GM12891 (cell line): ENCODE data around the gene DYNC1H1.

Experiments
- DNase-seq: peaks from one replicate; pipeline ENCODE4 v3.0.0; 2011; ENCODE audit warnings: low spot score; ENCODE audit not compliant: insufficient read length
- FAIRE-seq: peaks from 2 replicates; lab custom pipeline; 2011; peaks lifted over from hg19 to GRCh38; lab: Jason Lieb, UNC
- PAX5 ChIP-seq: IDR thresholded peaks from 2 replicates; pipeline ENCODE4 v1.6.1; 2011; ENCODE audit warnings: low read length, moderate library complexity, mild to moderate bottlenecking; ENCODE audit not compliant: insufficient read depth, severe bottlenecking
- POLR2A ChIP-seq: IDR thresholded peaks from 2 replicates; pipeline ENCODE4 v1.6.1; 2011; ENCODE audit warnings: low read depth, low read length, control low read depth
- POLR2AphosphoS5 ChIP-seq: IDR thresholded peaks from 2 replicates; pipeline ENCODE4 v1.6.1; 2011; ENCODE audit warnings: low read depth, low read length, control low read depth
- POU2F2 ChIP-seq: IDR thresholded peaks from 2 replicates; pipeline ENCODE4 v1.6.1; 2011; ENCODE audit warnings: low read depth, mild to moderate bottlenecking, control low read depth, low read length, moderate library complexity
- SPI1 ChIP-seq: IDR thresholded peaks from 2 replicates; pipeline ENCODE4 v1.6.1; 2011; ENCODE audit warnings: low read depth, low read length, control low read depth
- TAF1 ChIP-seq: IDR thresholded peaks from 2 replicates; pipeline ENCODE4 v1.6.1; 2011; ENCODE audit warnings: low read depth, low read length, control low read depth

The DYNC1H1 gene

GRCh38 chr14:101939646-101940170 is 24.7 kb upstream of the DYNC1H1 start:
- TF ChIP-seq POLR2AphosphoS5 (no peak), POU2F2 (no peak), POLR2A (no peak), PAX5 (no peak), TAF1 (no peak), SPI1 (no peak)
- FAIRE-seq (no peak), DNase-seq (no peak)

GRCh38 chr14:101944451-101944850 is 19.9 kb upstream of the DYNC1H1 start:
- DNase-seq (no peak), FAIRE-seq (no peak)
- no peak for TF ChIP-seq SPI1
- no peak for TF ChIP-seq POU2F2
- no peak for TF ChIP-seq PAX5
- TF ChIP-seq TAF1 = no peak
- TF ChIP-seq POLR2AphosphoS5 = no peak
- TF ChIP-seq POLR2A = no peak

GRCh38 chr14:101945171-101945570 is 19.2 kb upstream of the DYNC1H1 start:
- FAIRE-seq (no peak), DNase-seq (no peak)
- TF ChIP-seq PAX5 = no peak
- TF ChIP-seq SPI1 = no peak
- TF ChIP-seq POLR2A = no peak
- TF ChIP-seq TAF1 = no peak
- no peak for TF ChIP-seq POLR2AphosphoS5
- no peak for TF ChIP-seq POU2F2

GRCh38 chr14:101947577-101947903 is 16.8 kb upstream of the DYNC1H1 start:
- TF ChIP-seq POU2F2 = no peak
- no peak for FAIRE-seq
- no peak for DNase-seq

GRCh38 chr14:101947904-101948665 is 16.3 kb upstream of the DYNC1H1 start:
- peak; percentile 97 for DNase-seq
- TF ChIP-seq POU2F2 (peak; percentile 76), SPI1 (0 out of 2 replicates have a peak, but pooled peaks have one; percentile 0), TAF1 (peak; percentile 61; the same call in 1 of the 2 replicates), POLR2A (peak; percentile 85), PAX5 (no peak), POLR2AphosphoS5 (peak; percentile 86)
- FAIRE-seq = peak; percentile 100

GRCh38 chr14:101948666-101949216 is 15.6 kb upstream of the DYNC1H1 start:
- DNase-seq = no peak
- no peak for FAIRE-seq
- TF ChIP-seq TAF1 (no peak), SPI1 (no peak), POLR2AphosphoS5 (no peak), PAX5 (no peak)

- TF ChIP-seq TAF1 (no peak), POU2F2 (no peak), SPI1 (no peak), POLR2A (no peak), POLR2AphosphoS5 (no peak), PAX5 (no peak)
- FAIRE-seq (no peak), DNase-seq (no peak)
These were observed 14.3 kb upstream of the DYNC1H1 start for GRCh38 chr14:101950100-101950499.

- no peak for TF ChIP-seq TAF1
- TF ChIP-seq POLR2AphosphoS5 = no peak
- TF ChIP-seq POU2F2 = no peak
- TF ChIP-seq POLR2A = no peak
These were observed 13.7 kb upstream of the DYNC1H1 start for GRCh38 chr14:101950516-101951215.

GRCh38 chr14:101953151-101953550 is 11.2 kb upstream of the DYNC1H1 start:
- TF ChIP-seq POU2F2 (no peak), SPI1 (no peak), POLR2A (no peak), POLR2AphosphoS5 (no peak), PAX5 (no peak), TAF1 (no peak)
- no peak for FAIRE-seq
- DNase-seq = no peak

More at GRCh38 chr14:101950516-101951215, 13.7 kb upstream of the DYNC1H1 start:
- DNase-seq (no peak), FAIRE-seq (no peak)
